OCI-LY7 (cell line): ENCODE results near the gene DDHD1.

Experiments
- EZH2phosphoT487 ChIP-seq: fragments of 200-600 bp; sonication (generic); IDR thresholded peaks from 2 replicates; pipeline ENCODE4 v1.6.1; 2018; ENCODE audit warnings: low read depth, borderline replicate concordance, mild to moderate bottlenecking, mixed run types, antibody characterized with exemption, low read length, moderate library complexity, mixed read lengths
- TF ChIP-seq, protein P1 (sequence below): fragments of 200-600 bp; sonication (generic); conservative IDR thresholded peaks from 2 replicates; pipeline ENCODE4 v1.5.1; 2014; ENCODE audit warnings: mild to moderate bottlenecking, antibody characterized with exemption, low read length, moderate library complexity, mixed read lengths

DNA sequence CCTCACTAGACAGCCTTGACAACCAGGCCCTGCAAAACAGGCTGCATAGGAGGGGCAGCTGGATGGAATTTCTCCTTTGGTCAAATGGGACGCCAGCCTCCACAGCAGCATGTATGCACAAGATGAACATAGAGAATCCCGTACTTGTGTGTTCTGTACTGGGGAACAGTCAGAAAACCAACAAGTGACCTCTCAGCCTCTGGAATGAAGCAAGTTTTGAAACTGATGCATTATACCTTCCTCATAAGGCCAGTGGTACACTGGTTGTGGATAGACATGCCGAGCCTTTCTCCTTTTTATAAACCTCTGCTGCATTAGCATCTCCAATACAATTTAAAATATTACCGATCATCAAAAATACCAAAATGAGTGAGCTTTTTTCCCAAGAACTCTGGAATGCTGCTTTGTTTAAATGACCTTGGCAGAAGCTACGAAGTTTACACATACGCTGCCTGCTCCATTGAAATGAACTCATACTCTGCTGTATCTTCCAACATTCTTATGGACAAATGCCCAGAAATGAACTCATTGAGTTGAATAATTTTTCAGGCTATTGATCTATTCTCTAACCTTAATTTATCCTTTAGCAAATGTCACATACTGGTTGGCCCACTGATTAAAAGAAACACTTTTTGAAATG, 154.6 kb downstream of the DDHD1 start:
- TF ChIP-seq, protein P1, sequence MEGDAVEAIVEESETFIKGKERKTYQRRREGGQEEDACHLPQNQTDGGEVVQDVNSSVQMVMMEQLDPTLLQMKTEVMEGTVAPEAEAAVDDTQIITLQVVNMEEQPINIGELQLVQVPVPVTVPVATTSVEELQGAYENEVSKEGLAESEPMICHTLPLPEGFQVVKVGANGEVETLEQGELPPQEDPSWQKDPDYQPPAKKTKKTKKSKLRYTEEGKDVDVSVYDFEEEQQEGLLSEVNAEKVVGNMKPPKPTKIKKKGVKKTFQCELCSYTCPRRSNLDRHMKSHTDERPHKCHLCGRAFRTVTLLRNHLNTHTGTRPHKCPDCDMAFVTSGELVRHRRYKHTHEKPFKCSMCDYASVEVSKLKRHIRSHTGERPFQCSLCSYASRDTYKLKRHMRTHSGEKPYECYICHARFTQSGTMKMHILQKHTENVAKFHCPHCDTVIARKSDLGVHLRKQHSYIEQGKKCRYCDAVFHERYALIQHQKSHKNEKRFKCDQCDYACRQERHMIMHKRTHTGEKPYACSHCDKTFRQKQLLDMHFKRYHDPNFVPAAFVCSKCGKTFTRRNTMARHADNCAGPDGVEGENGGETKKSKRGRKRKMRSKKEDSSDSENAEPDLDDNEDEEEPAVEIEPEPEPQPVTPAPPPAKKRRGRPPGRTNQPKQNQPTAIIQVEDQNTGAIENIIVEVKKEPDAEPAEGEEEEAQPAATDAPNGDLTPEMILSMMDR: no peak
- no peak for TF ChIP-seq EZH2phosphoT487
